Suprapubic skin (tissue), 4 donors: ENCODE results near the gene ERBB4. TPM values are rescaled to one million over a fixed set of nuclear protein-coding genes. Genes with fewer than 3 reads are reported as not detected.

ENCODE experiments used
- DNase-seq, 2 donors: peaks; one replicate each; pipeline ENCODE4 v3.0.0-alpha.2; 2019; ENCODE audit warnings: low spot score in 2 of 2
- H3K27ac ChIP-seq: fragments of 200-600 bp; sonication (generic); one replicate; pipeline ENCODE4 v1.5.1; 2019
- H3K27me3 ChIP-seq: fragments of 200-600 bp; sonication (generic); one replicate; pipeline ENCODE4 v1.5.1; 2019
- H3K36me3 ChIP-seq: fragments of 200-600 bp; sonication (generic); one replicate; pipeline ENCODE4 v1.5.1; 2019
- H3K4me1 ChIP-seq: fragments of 200-600 bp; sonication (generic); one replicate; pipeline ENCODE4 v1.5.1; 2019
- H3K4me3 ChIP-seq: fragments of 200-600 bp; sonication (generic); one replicate; pipeline ENCODE4 v1.5.1; 2019; ENCODE audit warnings: mild to moderate bottlenecking
- H3K9me3 ChIP-seq: fragments of 200-600 bp; sonication (generic); one replicate; pipeline ENCODE4 v1.5.1; 2019
- CTCF ChIP-seq, 2 donors: fragments of 200-600 bp in 1 of 2; fragments of 450-650 bp in 1 of 2; sonication (generic) in 1 of 2; IDR thresholded peaks; one replicate each; pipeline ENCODE4 v1.5.1; 2016 to 2019; ENCODE audit warnings: antibody characterized with exemption in 2 of 2, mild to moderate bottlenecking in 1 of 2, moderate library complexity in 1 of 2
- EP300 ChIP-seq: sonication (generic); formaldehyde crosslinking; IDR thresholded peaks from one replicate; pipeline ENCODE4 v1.6.1; 2017; ENCODE audit warnings: antibody characterized with exemption
- POLR2A ChIP-seq, 2 donors: fragments of 450-650 bp; IDR thresholded peaks; one replicate each; pipeline ENCODE4 v1.6.1; 2017; ENCODE audit warnings: antibody characterized with exemption in 2 of 2, mild to moderate bottlenecking in 2 of 2, moderate library complexity in 2 of 2
- POLR2AphosphoS5 ChIP-seq, 3 donors: sonication (generic); formaldehyde crosslinking; IDR thresholded peaks; one replicate each; pipeline ENCODE4 v1.6.1; 2017; ENCODE audit warnings: antibody characterized with exemption in 3 of 3
- WGBS: methylation state at CpG from one replicate; pipeline ENCODE4 v1.1.5; 2018; 5-methylcytosine and 5-hydroxymethylcytosine counted together
- total RNA-seq, 4 donors: library from RNA; depleted of rRNA; stranded (reverse); fragments of >200 nt; gene quantifications; one replicate each; pipeline ENCODE4 v1.1.0, GENCODE V29; 2016

The ERBB4 gene
- total RNA-seq, 4 donors from 2014 or later, result 0.95 to 6.4 (median 1.5) TPM

- H3K4me1 ChIP-seq, result no peaks in the 10 kb centered on the region
- WGBS, result 68% methylated on average over 2 of the region's 2 CpGs
- no peak overlapping the region for H3K4me3 ChIP-seq
- H3K9me3 ChIP-seq, result no peaks in the 10 kb centered on the region
- H3K27me3 ChIP-seq, result no peaks in the 10 kb centered on the region
- no peak overlapping the region for H3K27ac ChIP-seq
- TF ChIP-seq POLR2A (IDR thresholded peaks at IDR 0.05), result no peak
- no peak for TF ChIP-seq CTCF (IDR thresholded peaks at IDR 0.05)
- TF ChIP-seq EP300, result no peak
- TF ChIP-seq POLR2AphosphoS5 (IDR thresholded peaks at IDR 0.05), result no peak
- DNase-seq, result no peak
- no peaks in the 10 kb centered on the region for H3K36me3 ChIP-seq
Measured at GRCh38 chr2:212170382-212170781, 368.2 kb downstream of the ERBB4 start.

GRCh38 chr2:212158081-212158480 is 380.5 kb downstream of the ERBB4 start:
- no peak for DNase-seq
- no peaks in the 10 kb centered on the region for H3K9me3 ChIP-seq
- no peak overlapping the region for H3K4me3 ChIP-seq
- no peak for TF ChIP-seq POLR2A (IDR thresholded peaks at IDR 0.05)
- TF ChIP-seq EP300, result no peak
- no peak for TF ChIP-seq POLR2AphosphoS5 (IDR thresholded peaks at IDR 0.05)
- TF ChIP-seq CTCF (IDR thresholded peaks at IDR 0.05), result no peak
- H3K27ac ChIP-seq, result no peak overlapping the region
- H3K27me3 ChIP-seq, result no peaks in the 10 kb centered on the region
- WGBS, result 92% methylated on average over 1 of the region's 1 CpG
- H3K4me1 ChIP-seq, result no peaks in the 10 kb centered on the region
- H3K36me3 ChIP-seq, result no peaks in the 10 kb centered on the region

- H3K4me1 ChIP-seq, result no peaks in the 10 kb centered on the region
- TF ChIP-seq EP300 (no peak), POLR2A (IDR thresholded peaks at IDR 0.05) (no peak), POLR2AphosphoS5 (IDR thresholded peaks at IDR 0.05) (no peak), CTCF (IDR thresholded peaks at IDR 0.05) (no peak)
- no peak overlapping the region for H3K4me3 ChIP-seq
- H3K27me3 ChIP-seq, result no peaks in the 10 kb centered on the region
- no peak for DNase-seq
- no peaks in the 10 kb centered on the region for H3K36me3 ChIP-seq
- no peak overlapping the region for H3K27ac ChIP-seq
- 9% methylated on average over 1 of the region's 1 CpG for WGBS
- no peaks in the 10 kb centered on the region for H3K9me3 ChIP-seq
Measured at GRCh38 chr2:212157012-212157411, 381.6 kb downstream of the ERBB4 start.

- no peaks in the 10 kb centered on the region for H3K4me1 ChIP-seq
- no peak for TF ChIP-seq CTCF (IDR thresholded peaks at IDR 0.05)
- TF ChIP-seq EP300, result no peak
- no peak for TF ChIP-seq POLR2A (IDR thresholded peaks at IDR 0.05)
- no peak for TF ChIP-seq POLR2AphosphoS5 (IDR thresholded peaks at IDR 0.05)
- H3K36me3 ChIP-seq, result no peaks in the 10 kb centered on the region
- no peak for DNase-seq
- no peaks in the 10 kb centered on the region for H3K27me3 ChIP-seq
- 92% methylated on average over 3 of the region's 3 CpGs for WGBS
- H3K4me3 ChIP-seq, result no peak overlapping the region
- H3K9me3 ChIP-seq, result no peaks in the 10 kb centered on the region
- H3K27ac ChIP-seq, result no peak overlapping the region
Measured at GRCh38 chr2:212156088-212156487, 382.5 kb downstream of the ERBB4 start.

GRCh38 chr2:212154477-212154878 is 384.1 kb downstream of the ERBB4 start:
- Histone ChIP-seq H3K4me3 (no peak overlapping the region), H3K4me1 (no peaks in the 10 kb centered on the region), H3K27me3 (no peaks in the 10 kb centered on the region), H3K27ac (no peak overlapping the region), H3K36me3 (no peaks in the 10 kb centered on the region), H3K9me3 (no peaks in the 10 kb centered on the region)
- 41% methylated on average over 2 of the region's 2 CpGs for WGBS
- no peak for DNase-seq
- TF ChIP-seq CTCF (IDR thresholded peaks at IDR 0.05), result no peak
- no peak for TF ChIP-seq POLR2A (IDR thresholded peaks at IDR 0.05)
- no peak for TF ChIP-seq EP300
- no peak for TF ChIP-seq POLR2AphosphoS5 (IDR thresholded peaks at IDR 0.05)
